ENCODE results near the gene PLGLB1. TPM values are rescaled to one million over a fixed set of nuclear protein-coding genes. Genes with fewer than 3 reads are reported as not detected.

PLGLB1 gene
- total RNA-seq, 1 donor from 2014 or later: 2.7 TPM

Other genes starting within 250 kb of the PLGLB1 start
- gene CD8A, start 230.9 kb downstream of the PLGLB1 start, total RNA-seq: 0.51 TPM
- gene CD8B, start 160.0 kb downstream of the PLGLB1 start, total RNA-seq: 0.46 TPM
- gene RGPD1, start 79.7 kb downstream of the PLGLB1 start, total RNA-seq: 0.05 TPM